ENCODE data around the gene VAV2. TPM values are rescaled to one million over a fixed set of nuclear protein-coding genes. Genes with fewer than 3 reads are reported as not detected.

Gene VAV2
- polyA plus RNA-seq, 1 of the 3 experiments (the other 2 are of a cell fraction), result 14.9 TPM

GRCh38 chr9:133833388-133834025, 158.6 kb downstream of the VAV2 start:
- WGBS (ENCODE audit: low lambda C conversion rate), result 91% methylated on average over 9 of the region's 22 CpGs
- Histone ChIP-seq H3K27me3 (ENCODE audit: insufficient read depth) (no peaks in the 10 kb centered on the region), H3K4me3 (ENCODE audit: low read depth in 2 of 2, low read length in 1 of 2) (no peak overlapping the region), H3K4me1 (ENCODE audit: control insufficient read depth in 1 of 2, insufficient read depth in 2 of 2, low read depth in 1 of 2, low read length in 1 of 2) (peaks cover 0 to 60% of the 10 kb centered on the region in 2 experiments; a peak in 2 of 4 replicates), H3K9me3 (no peaks in the 10 kb centered on the region), H3K4me2 (no peak overlapping the region), H3K79me2 (ENCODE audit: insufficient read depth) (peaks cover 22% of the 10 kb centered on the region; the same call in 1 of the 2 replicates), H3K36me3 (replicated peaks in 1 of 2; ENCODE audit: control insufficient read depth in 1 of 2, insufficient read depth in 2 of 2, low read length in 1 of 2) (peaks cover 0 to 3% of the 10 kb centered on the region in 2 experiments), H3K9ac (no peak overlapping the region), H2AFZ (ENCODE audit: low read depth) (no peak overlapping the region), H3K9me2 (no peaks in the 10 kb centered on the region), H3K27ac (ENCODE audit: low read depth in 2 of 2, low read length in 1 of 2) (no peak overlapping the region), H3F3A (replicated peaks; ENCODE audit: insufficient read depth) (no peaks in the 10 kb centered on the region), H4K20me1 (ENCODE audit: insufficient read depth) (0 out of 2 replicates have a peak, but pooled peaks cover 16% of the 10 kb centered on the region)
- ChIA-PET POLR2A (interaction anchor here (1.1 kb wide), 1 partner anchor 42 kb away, joined by 3 read pairs; no protein-coding TSS in a partner anchor), CTCF (interaction anchor here (0.7 to 5.4 kb wide), 4 partner anchors 38 to 161 kb away, joined by 3 to 37 read pairs (median 3); no protein-coding TSS in a partner anchor)
- no peak for TF ChIP-seq NFIC (IDR thresholded peaks at IDR 0.05; ENCODE audit: borderline replicate concordance)
- TF ChIP-seq IRF3 (IDR thresholded peaks at IDR 0.05; ENCODE audit: low read depth, low read length), result no peak
- no peak for TF ChIP-seq MXI1 (IDR thresholded peaks at IDR 0.05; ENCODE audit: low read depth, low read length)
- DNase-seq, result no peak

GRCh38 chr9:133832877-133833276, 159.2 kb downstream of the VAV2 start:
- no peaks in the 10 kb centered on the region for H3K9me3 ChIP-seq
- H3K36me3 ChIP-seq (replicated peaks in 1 of 2; ENCODE audit: control insufficient read depth in 1 of 2, insufficient read depth in 2 of 2, low read length in 1 of 2), result peaks cover 0 to 3% of the 10 kb centered on the region in 2 experiments
- H3K79me2 ChIP-seq (ENCODE audit: insufficient read depth), result peaks cover 20% of the 10 kb centered on the region; the same call in 1 of the 2 replicates
- no peak overlapping the region for H3K4me3 ChIP-seq (ENCODE audit: low read depth in 2 of 2, low read length in 1 of 2)
- H3K27me3 ChIP-seq (ENCODE audit: insufficient read depth), result no peaks in the 10 kb centered on the region
- no peak for DNase-seq
- WGBS (ENCODE audit: low lambda C conversion rate), result 96% methylated on average over 4 of the region's 8 CpGs
- POLR2A ChIA-PET, result no interaction called here
- 0 out of 2 replicates have a peak, but pooled peaks cover 14% of the 10 kb centered on the region for H4K20me1 ChIP-seq (ENCODE audit: insufficient read depth)
- H3K9me2 ChIP-seq, result no peaks in the 10 kb centered on the region
- CTCF ChIA-PET, result interaction anchor here (1.2 to 5.4 kb wide), 3 partner anchors 40 to 161 kb away, joined by 3 to 37 read pairs (median 10); no protein-coding TSS in a partner anchor
- H3K27ac ChIP-seq (ENCODE audit: low read depth in 2 of 2, low read length in 1 of 2), result no peak overlapping the region
- H2AFZ ChIP-seq (ENCODE audit: low read depth), result no peak overlapping the region
- H3F3A ChIP-seq (replicated peaks; ENCODE audit: insufficient read depth), result no peaks in the 10 kb centered on the region
- TF ChIP-seq RXRA (IDR thresholded peaks at IDR 0.05; ENCODE audit: borderline replicate concordance, low read depth) (no peak), SIN3A (IDR thresholded peaks at IDR 0.05; ENCODE audit: borderline replicate concordance, low read depth, low read length) (no peak), NRF1 (IDR thresholded peaks at IDR 0.05; ENCODE audit: low read depth, low read length) (no peak)
- H3K4me1 ChIP-seq (ENCODE audit: control insufficient read depth in 1 of 2, insufficient read depth in 2 of 2, low read depth in 1 of 2, low read length in 1 of 2), result peaks cover 0 to 59% of the 10 kb centered on the region in 2 experiments; a peak in 2 of 4 replicates
- H3K9ac ChIP-seq, result no peak overlapping the region
- H3K4me2 ChIP-seq, result no peak overlapping the region

GRCh38 chr9:133830711-133831110, 161.4 kb downstream of the VAV2 start:
- Histone ChIP-seq H2AFZ (ENCODE audit: low read depth) (no peak overlapping the region), H3K79me2 (ENCODE audit: insufficient read depth) (no peaks in the 10 kb centered on the region; the same call in 1 of the 2 replicates), H3K4me2 (no peak overlapping the region), H3F3A (replicated peaks; ENCODE audit: insufficient read depth) (no peaks in the 10 kb centered on the region), H3K9me3 (no peaks in the 10 kb centered on the region), H4K20me1 (ENCODE audit: insufficient read depth) (0 out of 2 replicates have a peak, but pooled peaks cover 3% of the 10 kb centered on the region), H3K27me3 (ENCODE audit: insufficient read depth) (no peaks in the 10 kb centered on the region), H3K9me2 (no peaks in the 10 kb centered on the region), H3K27ac (ENCODE audit: low read depth in 2 of 2, low read length in 1 of 2) (no peak overlapping the region), H3K9ac (no peak overlapping the region), H3K4me1 (ENCODE audit: control insufficient read depth in 1 of 2, insufficient read depth in 2 of 2, low read depth in 1 of 2, low read length in 1 of 2) (peaks cover 0 to 60% of the 10 kb centered on the region in 2 experiments; a peak in 3 of 4 replicates), H3K36me3 (replicated peaks in 1 of 2; ENCODE audit: control insufficient read depth in 1 of 2, insufficient read depth in 2 of 2, low read length in 1 of 2) (peaks cover 0 to 3% of the 10 kb centered on the region in 2 experiments), H3K4me3 (ENCODE audit: low read depth in 2 of 2, low read length in 1 of 2) (no peak overlapping the region)
- 98% methylated on average over 3 of the region's 3 CpGs for WGBS (ENCODE audit: low lambda C conversion rate)
- POLR2A ChIA-PET, result no interaction called here
- CTCF ChIA-PET, result interaction anchor here (1.4 to 5.4 kb wide), 8 partner anchors 10 to 164 kb away, joined by 3 to 37 read pairs (median 7); no protein-coding TSS in a partner anchor
- no peak for DNase-seq
- TF ChIP-seq IRF3 (IDR thresholded peaks at IDR 0.05; ENCODE audit: low read depth, low read length), result no peak
- TF ChIP-seq PBX3 (IDR thresholded peaks at IDR 0.05), result no peak
- TF ChIP-seq RAD21 (IDR thresholded peaks at IDR 0.05; ENCODE audit: low read length), result no peak
- TF ChIP-seq MEF2A (IDR thresholded peaks at IDR 0.05; ENCODE audit: borderline replicate concordance, low read depth), result no peak
- no peak for TF ChIP-seq SIN3A (IDR thresholded peaks at IDR 0.05; ENCODE audit: borderline replicate concordance, low read depth, low read length)
- TF ChIP-seq FOXJ3 (CRISPR knock-in tag; IDR thresholded peaks at IDR 0.05), result no peak
- no peak for TF ChIP-seq REST (IDR thresholded peaks at IDR 0.05; ENCODE audit: low read depth, low read length)

Measured in SK-N-SH (cell line).